ENCODE data around the gene ADRA2C.
A peak's percentile ranks its signal among the peaks of the same experiment; 100 is the strongest.

The ADRA2C gene

DNA sequence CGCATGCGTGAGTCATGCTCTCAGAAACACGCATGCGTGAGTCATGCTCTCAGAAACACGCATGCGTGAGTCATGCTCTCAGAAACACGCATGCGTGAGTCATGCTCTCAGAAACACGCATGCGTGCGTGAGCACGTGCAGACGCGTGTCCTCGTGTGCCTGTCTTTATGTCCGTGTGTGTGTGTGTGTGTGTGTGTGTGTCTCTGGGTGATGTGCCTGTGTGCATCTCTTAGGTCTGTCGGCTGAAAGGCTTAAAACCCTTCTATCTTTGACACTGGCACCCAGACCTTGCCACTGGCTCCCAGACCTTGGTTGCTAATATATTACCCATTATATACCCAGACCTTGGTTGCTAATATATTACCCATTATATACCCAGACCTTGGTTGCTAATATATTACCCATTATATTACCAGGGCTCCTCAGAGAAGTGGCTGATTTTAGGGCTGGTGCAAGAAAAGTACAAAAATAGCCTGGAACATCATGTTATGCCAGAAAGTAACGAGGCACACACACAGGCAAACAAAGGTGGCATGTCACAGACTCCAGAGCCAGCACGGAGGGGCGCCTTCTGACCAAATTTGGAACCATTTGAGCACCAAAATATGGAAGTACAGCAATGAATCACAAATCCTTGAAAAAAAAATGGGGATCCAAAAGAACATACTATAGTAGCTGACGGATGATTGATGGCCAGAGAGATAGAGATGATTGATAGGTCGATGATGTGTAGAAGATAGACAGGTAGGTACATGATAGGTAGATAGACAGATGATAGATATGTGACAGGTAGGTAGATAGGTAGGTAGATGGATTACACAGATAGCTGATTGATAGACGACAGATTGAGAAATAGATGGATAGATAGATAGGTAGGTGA is 19.2 kb upstream of the ADRA2C start:
- no peak for DNase-seq (ENCODE audit: low read depth)
- TF ChIP-seq, protein P1, sequence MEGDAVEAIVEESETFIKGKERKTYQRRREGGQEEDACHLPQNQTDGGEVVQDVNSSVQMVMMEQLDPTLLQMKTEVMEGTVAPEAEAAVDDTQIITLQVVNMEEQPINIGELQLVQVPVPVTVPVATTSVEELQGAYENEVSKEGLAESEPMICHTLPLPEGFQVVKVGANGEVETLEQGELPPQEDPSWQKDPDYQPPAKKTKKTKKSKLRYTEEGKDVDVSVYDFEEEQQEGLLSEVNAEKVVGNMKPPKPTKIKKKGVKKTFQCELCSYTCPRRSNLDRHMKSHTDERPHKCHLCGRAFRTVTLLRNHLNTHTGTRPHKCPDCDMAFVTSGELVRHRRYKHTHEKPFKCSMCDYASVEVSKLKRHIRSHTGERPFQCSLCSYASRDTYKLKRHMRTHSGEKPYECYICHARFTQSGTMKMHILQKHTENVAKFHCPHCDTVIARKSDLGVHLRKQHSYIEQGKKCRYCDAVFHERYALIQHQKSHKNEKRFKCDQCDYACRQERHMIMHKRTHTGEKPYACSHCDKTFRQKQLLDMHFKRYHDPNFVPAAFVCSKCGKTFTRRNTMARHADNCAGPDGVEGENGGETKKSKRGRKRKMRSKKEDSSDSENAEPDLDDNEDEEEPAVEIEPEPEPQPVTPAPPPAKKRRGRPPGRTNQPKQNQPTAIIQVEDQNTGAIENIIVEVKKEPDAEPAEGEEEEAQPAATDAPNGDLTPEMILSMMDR (IDR thresholded peaks at IDR 0.05; ENCODE audit: control insufficient read depth, insufficient read depth, low read depth, low read length, missing control alignments) = no peak

GRCh38 chr4:3747581-3747904 is 18.6 kb upstream of the ADRA2C start:
- TF ChIP-seq, protein P1 (IDR thresholded peaks at IDR 0.05; ENCODE audit: control insufficient read depth, insufficient read depth, low read depth, low read length, missing control alignments) = peak; percentile 48
- no peak for DNase-seq (ENCODE audit: low read depth)
- H3K4me3 ChIP-seq (ENCODE audit: control insufficient read depth, low read depth, low read length) = no peak overlapping the region

More for the DNA sequence above, 19.2 kb upstream of the ADRA2C start:
- no peak overlapping the region for H3K4me3 ChIP-seq (ENCODE audit: control insufficient read depth, low read depth, low read length)

GRCh38 chr4:3748136-3748898 is 17.9 kb upstream of the ADRA2C start:
- DNase-seq (ENCODE audit: low read depth) = no peak
- TF ChIP-seq, protein P1 (IDR thresholded peaks at IDR 0.05; ENCODE audit: control insufficient read depth, insufficient read depth, low read depth, low read length, missing control alignments) = no peak

DNA sequence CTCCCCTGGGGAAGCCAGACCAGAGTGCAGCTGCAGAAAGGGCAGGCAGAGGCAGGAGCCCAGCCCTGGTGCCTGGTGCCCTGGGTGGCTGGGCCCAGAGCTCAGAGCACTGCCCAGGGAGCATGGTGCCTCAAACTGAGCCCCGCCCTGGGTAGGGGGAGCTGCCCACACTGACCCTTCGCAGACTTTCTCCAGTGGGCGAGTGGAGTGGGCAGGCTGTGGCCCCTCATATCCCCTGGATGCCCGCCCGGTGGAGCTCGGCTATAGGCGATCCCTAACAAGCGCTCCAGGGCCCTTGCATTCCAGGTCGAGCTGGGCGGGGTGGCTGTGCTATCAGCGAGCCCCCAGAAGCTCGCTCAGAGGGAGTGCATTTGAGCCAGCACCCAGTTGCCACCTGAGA is 17.1 kb upstream of the ADRA2C start:
- TF ChIP-seq, protein P1 (IDR thresholded peaks at IDR 0.05; ENCODE audit: control insufficient read depth, insufficient read depth, low read depth, low read length, missing control alignments) = no peak
- DNase-seq (ENCODE audit: low read depth) = no peak
- no peak overlapping the region for H3K4me3 ChIP-seq (ENCODE audit: control insufficient read depth, low read depth, low read length)

More at GRCh38 chr4:3748136-3748898, 17.9 kb upstream of the ADRA2C start:
- H3K4me3 ChIP-seq (ENCODE audit: control insufficient read depth, low read depth, low read length) = no peak overlapping the region

DNA sequence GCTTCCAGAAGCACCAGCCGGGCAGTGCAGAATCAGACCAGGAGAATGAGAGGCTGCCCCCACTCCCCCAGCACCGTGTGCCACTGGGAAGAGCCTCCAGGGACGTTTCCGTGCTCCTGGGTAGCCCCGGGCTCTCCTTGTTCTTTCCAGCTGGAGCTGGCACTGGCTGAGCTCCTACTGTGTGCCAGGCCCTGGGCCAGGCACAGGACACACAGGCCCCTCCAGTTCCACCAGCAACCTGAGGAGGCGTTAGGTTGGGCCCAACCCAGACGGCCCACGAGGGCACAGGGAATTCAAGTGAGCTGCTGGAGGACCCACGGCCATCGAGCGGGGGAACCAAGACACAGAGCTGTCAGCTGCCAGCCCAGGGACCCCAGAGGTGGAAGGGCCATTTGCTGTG is 15.9 kb upstream of the ADRA2C start:
- TF ChIP-seq, protein P1 (IDR thresholded peaks at IDR 0.05; ENCODE audit: control insufficient read depth, insufficient read depth, low read depth, low read length, missing control alignments) = no peak
- no peak for DNase-seq (ENCODE audit: low read depth)
- no peak overlapping the region for H3K4me3 ChIP-seq (ENCODE audit: control insufficient read depth, low read depth, low read length)

GRCh38 chr4:3752022-3752421 is 14.2 kb upstream of the ADRA2C start:
- TF ChIP-seq, protein P1 (IDR thresholded peaks at IDR 0.05; ENCODE audit: control insufficient read depth, insufficient read depth, low read depth, low read length, missing control alignments) = no peak
- H3K4me3 ChIP-seq (ENCODE audit: control insufficient read depth, low read depth, low read length) = no peak overlapping the region
- DNase-seq (ENCODE audit: low read depth) = no peak
